GM18520 (cell line): ENCODE measurements around the gene OTUD3.
"Not testable (repeated sequence)": the region's sequence is repeated elsewhere in the genome, so short reads cannot be mapped to it uniquely, and the experiment has no call there.

Experiments
- ATAC-seq: cut with Tn5 transposase; IDR thresholded peaks from one replicate; pipeline ENCODE4 v1.9.1; 2021; ENCODE audit not compliant: unreplicated experiment

Gene OTUD3

DNA sequence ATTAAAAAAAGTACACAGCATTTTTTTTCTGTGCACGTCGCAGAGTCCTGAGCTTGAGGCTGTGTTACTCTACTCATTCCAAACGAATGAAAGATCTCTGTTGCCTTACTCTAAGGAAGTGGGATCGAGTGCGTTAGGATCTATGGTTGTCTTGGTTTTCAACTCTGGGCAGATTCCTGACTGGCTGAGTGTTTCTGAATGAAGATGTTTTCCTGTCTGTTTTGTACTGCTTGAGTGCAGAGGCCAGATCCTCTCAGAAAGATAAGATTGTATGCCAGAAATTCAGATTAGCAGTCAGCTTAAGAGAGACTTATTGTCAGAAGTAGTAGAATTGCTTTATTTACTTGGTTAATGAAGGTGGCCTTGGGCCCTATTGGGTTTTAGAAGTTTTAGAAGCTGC, 27.2 kb downstream of the OTUD3 start:
- ATAC-seq: no peak

GRCh38 chr1:19909971-19910370, 27.8 kb downstream of the OTUD3 start:
- ATAC-seq: no peak

- ATAC-seq: no peak
Observed at GRCh38 chr1:19910650-19911049, 28.5 kb downstream of the OTUD3 start.

DNA sequence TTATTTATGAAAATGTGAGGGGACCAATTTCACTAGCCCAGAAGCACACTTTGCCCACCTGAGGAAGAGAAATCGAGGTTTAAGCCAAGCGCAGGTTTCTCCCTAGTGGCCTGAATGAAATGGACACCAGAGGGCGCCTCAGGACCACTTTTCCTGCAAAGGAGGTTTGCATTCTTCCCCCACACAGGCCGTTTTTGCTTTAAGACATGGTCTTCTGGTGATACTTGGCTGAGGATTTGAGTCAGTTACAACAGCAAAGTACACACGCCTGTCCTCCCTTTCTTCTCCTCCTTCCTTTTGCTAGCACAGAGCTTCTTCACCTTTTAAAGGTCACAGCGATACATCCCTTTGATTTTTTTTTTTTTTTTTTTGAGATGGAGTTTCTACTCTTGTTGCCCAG, 35.9 kb downstream of the OTUD3 start:
- no peak for ATAC-seq

- ATAC-seq: no peak
Observed at GRCh38 chr1:19920132-19920710, 38.0 kb downstream of the OTUD3 start.

GRCh38 chr1:19921310-19921709, 39.1 kb downstream of the OTUD3 start:
- ATAC-seq: no peak

DNA sequence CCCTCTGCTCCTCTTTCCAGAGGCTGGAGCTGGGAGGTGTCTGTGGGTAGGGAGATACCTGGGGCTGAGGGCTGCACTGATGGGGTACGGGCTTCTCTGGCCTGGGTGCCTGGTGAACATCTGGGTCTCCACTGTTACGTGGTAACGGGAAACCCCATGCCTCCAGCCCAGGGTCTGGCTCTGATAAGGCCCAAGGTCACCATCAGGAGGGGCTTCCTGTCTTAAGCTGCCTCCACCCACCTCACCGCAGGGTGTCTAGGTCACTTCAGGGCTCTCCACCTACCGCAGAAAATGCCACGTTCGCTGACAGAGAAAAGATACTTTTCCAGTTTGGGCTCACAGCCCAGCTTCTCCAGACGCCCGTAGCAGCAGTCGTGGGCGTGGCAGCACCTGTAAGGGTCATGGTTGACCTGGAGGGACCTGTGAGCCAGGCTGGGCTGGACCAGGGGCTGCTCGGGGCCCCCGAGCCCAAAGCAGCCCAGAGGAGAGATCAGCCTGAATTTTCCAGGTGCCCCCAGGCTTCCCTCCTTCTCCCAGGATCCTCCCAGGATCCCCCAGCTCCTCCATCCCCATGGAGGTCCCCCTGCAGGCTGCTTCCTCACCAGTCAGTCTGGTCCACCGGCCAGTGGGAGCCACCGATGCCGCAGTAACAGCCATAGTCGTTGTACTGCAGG, 40.0 kb downstream of the OTUD3 start:
- no peak for ATAC-seq

DNA sequence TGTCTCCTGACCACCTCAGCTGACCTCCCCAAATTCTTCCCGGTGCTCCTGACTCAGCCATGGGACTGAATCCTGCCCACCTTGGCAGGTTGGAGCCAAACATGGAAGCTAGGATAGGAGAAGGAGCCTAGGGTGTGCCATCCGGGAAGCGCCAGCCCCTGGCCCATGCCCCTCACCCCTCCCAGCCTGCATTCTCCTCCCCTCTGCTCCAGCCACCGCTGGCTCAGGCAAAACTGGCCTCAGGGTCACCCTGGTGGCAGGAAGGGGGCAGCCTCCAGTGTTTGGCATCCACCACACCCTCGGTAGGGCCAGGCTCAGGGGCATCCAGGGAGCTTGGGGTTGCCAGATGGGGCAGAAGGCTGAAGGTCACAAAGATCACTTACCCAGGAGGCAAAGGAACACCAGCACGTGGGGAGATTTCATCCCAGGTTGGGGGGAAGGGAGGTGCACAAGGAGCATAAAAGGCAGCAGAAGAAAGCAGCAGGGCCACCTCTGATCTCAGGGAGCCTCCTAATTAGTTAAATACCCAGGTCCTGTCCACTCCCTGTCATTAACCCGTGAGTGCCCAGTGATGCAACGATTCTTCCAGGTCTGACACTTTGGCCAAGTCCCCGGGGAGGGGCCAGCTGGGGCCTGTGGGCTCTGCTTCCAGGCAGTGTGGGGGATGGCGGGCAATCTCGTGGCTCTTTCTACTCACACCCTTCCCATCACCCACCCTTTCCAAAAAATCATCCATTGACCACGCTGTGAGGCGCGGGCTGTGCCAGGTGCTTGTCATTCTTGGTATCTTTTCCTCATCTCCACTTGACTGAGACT, 41.1 kb downstream of the OTUD3 start, which contains the start of gene PLA2G2E:
PLA2G2E (minus strand) TSS at position 481 of the 816 bp plus-strand sequence; CDS start at position 423, 58 bp downstream.
- ATAC-seq: no peak

GRCh38 chr1:19923953-19924346, 41.8 kb downstream of the OTUD3 start:
- ATAC-seq: no peak

GRCh38 chr1:19925342-19926070, 43.3 kb downstream of the OTUD3 start:
- ATAC-seq: no peak

- no peak for ATAC-seq
Observed at GRCh38 chr1:19926296-19927129, 44.3 kb downstream of the OTUD3 start.

GRCh38 chr1:19927130-19927421, 44.9 kb downstream of the OTUD3 start:
- not testable (repeated sequence) for ATAC-seq

GRCh38 chr1:19932866-19933265, 50.7 kb downstream of the OTUD3 start:
- no peak for ATAC-seq

DNA sequence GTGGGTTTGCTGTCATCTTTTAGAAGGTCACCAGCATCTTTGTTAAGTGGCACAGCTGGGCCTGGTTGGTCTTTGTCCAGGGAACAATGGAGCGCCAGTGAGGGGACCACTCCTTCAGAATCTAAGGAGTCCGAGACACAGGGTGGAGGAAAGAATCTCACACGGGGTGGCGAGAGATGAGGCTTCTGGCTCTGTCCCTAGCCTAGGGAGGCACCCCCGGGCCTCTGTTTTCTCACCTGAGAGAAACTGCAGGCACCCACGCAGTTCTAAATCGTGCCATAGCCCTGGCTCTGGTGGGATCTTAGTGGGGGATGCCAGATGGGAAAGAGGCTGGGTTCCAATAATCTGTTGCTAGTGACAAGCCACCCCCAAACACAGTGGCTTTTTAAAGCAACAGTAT, 52.1 kb downstream of the OTUD3 start:
- ATAC-seq: no peak

DNA sequence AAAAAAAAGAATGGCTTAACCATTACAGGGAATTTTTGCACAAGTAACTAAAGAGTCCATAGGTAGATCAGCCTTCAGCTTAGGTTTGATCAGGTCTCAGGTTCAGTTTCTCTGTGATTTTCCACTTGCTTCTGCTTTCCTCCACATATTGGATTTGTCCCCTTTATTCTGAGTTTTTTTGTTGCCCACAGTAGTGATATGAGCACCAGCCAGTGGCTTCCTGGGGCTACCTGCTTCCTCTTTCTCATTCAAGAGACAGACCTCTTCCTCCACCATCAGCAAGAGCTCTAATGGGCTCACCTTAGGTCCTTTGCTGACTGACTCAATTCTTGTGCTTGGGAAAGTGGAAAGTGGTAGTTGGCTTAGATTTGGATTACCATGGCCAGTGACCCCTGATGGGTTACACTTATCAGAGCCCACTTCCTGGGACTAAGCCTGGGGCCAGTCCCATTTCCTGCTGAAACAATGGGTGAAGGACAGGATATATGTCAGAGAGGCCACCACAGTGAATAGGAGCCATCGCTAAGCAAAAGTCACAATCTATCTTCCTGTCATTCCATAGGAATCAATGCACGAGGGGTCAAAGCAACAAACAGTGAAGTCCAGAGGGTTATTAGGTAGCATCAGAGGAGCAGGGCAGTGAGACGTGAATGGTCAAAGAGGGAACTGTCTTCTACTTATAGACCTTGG, 54.0 kb downstream of the OTUD3 start:
- ATAC-seq: no peak

GRCh38 chr1:19938472-19938871, 56.3 kb downstream of the OTUD3 start:
- ATAC-seq: no peak

DNA sequence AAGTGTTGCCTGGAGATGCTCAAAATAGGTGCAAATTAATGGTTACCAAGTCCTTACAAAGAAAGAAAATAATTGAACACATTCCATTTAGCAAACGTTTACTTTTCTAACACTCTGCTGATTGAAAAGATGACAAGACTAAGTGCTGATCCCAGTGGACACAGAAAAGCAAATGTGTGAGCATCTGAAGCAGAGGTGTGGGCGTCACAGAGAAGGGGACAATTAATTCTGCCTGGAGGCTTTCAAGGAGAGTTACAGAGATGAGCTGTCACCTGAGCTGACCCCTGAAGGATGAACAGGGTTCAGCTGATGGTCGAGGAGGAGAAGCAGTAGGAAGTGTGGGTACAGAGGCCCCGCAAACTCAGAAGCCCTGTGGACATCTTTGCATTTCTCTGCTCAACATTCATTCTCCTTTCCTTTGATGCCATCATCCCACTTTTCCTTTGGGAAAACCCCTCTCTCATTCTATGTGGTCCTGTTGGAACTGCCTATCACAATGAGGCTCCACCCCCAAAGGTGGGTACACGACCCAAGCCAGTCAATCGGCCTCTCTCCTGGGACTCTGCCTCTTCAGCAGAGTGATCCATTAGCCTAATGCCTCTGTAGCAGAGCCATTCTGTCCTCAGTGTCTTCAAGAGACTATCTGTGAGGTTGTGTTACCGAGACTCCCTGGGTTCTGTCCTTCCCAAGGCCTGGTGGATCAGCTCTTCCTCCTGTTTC, 58.5 kb downstream of the OTUD3 start:
- no peak for ATAC-seq

DNA sequence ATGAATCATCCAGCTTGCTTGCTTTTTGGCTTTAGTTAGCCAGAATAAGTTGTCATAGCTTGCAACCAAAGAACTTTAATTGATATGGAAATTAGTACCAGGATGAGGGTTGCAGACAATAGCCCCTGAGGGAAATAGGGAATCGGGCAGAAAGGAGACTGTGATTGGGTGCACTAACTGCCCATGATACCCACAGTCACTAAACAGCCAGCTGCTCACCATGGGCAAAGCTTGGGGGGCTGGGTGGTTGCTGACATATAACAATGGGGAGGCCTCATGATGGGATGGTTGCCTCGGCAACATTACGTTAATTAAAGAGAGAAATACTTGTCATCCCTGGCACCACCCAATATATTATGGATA, 59.0 kb downstream of the OTUD3 start:
- ATAC-seq: no peak

- ATAC-seq: no peak
Observed at GRCh38 chr1:19942088-19942487, 59.9 kb downstream of the OTUD3 start.

- no peak for ATAC-seq
Observed at GRCh38 chr1:19942657-19943056, 60.5 kb downstream of the OTUD3 start.
